ENCODE results near the gene OS9. TPM values are rescaled to one million over a fixed set of nuclear protein-coding genes. Genes with fewer than 3 reads are reported as not detected.
A peak's percentile ranks its signal among the peaks of the same experiment; 100 is the strongest.

Gene OS9
- total and polyA plus RNA-seq, 9 of the 15 experiments (the other 6 are each of a cell fraction or from before 2014, with no cell fraction given): 4.6 to 105 (median 89.5) TPM

DNA sequence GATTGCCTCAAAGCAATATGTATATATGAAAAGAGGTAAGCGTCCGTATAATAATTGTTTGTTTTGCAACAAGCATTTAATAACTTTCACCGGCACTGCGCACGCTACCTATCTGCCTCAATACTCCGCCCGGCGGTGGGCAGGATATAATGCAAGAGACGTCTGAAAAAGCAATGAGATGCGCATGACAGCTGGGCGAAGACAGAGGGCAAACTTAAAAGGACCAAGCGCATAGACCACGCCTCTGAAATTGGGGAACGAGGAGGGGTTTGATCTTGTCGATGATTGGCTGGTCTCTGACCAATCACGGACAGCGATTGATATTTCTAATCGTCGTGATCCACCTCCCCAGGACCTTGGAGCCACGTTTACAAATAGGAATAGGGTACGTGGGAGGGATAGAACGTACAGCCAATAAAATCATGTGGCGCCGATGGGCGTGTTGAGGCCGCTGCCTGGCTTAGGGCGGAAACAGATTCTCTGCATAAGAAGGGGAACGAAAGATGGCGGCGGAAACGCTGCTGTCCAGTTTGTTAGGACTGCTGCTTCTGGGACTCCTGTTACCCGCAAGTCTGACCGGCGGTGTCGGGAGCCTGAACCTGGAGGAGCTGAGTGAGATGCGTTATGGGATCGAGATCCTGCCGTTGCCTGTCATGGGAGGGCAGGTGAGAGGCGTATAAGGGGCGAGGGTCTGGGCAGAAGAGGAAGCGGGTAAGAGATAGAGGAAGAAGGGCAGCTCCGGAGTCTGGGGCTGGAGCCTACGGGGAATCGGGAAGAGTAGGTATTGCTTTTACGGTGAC is at the start of gene OS9 (continued):
- TF ChIP-seq, protein P1, sequence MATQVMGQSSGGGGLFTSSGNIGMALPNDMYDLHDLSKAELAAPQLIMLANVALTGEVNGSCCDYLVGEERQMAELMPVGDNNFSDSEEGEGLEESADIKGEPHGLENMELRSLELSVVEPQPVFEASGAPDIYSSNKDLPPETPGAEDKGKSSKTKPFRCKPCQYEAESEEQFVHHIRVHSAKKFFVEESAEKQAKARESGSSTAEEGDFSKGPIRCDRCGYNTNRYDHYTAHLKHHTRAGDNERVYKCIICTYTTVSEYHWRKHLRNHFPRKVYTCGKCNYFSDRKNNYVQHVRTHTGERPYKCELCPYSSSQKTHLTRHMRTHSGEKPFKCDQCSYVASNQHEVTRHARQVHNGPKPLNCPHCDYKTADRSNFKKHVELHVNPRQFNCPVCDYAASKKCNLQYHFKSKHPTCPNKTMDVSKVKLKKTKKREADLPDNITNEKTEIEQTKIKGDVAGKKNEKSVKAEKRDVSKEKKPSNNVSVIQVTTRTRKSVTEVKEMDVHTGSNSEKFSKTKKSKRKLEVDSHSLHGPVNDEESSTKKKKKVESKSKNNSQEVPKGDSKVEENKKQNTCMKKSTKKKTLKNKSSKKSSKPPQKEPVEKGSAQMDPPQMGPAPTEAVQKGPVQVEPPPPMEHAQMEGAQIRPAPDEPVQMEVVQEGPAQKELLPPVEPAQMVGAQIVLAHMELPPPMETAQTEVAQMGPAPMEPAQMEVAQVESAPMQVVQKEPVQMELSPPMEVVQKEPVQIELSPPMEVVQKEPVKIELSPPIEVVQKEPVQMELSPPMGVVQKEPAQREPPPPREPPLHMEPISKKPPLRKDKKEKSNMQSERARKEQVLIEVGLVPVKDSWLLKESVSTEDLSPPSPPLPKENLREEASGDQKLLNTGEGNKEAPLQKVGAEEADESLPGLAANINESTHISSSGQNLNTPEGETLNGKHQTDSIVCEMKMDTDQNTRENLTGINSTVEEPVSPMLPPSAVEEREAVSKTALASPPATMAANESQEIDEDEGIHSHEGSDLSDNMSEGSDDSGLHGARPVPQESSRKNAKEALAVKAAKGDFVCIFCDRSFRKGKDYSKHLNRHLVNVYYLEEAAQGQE (IDR thresholded peaks at IDR 0.05; ENCODE audit: borderline replicate concordance): peak; percentile 40
- TF ChIP-seq, protein P1 (CRISPR knock-in tag; IDR thresholded peaks at IDR 0.05; ENCODE audit: low read depth): peak; percentile 74; the same call in 1 of the 2 replicates
- TF ChIP-seq MAZ (CRISPR knock-in tag; conservative IDR thresholded peaks at IDR 0.05 in 1 of 2, IDR thresholded peaks at IDR 0.05 in 1 of 2) (peak in 1 of 2 experiments; percentile 53; a peak in 2 of 4 replicates), CREBBP (IDR thresholded peaks at IDR 0.05; ENCODE audit: low read depth, low read length) (no peak), ZNF76 (CRISPR knock-in tag; IDR thresholded peaks at IDR 0.05; ENCODE audit: borderline replicate concordance) (no peak), KDM1A (IDR thresholded peaks at IDR 0.05) (no peak), GATA2 (CRISPR knock-in tag; IDR thresholded peaks at IDR 0.05) (no peak), CBFA2T3 (IDR thresholded peaks at IDR 0.05) (no peak), SMARCC2 (IDR thresholded peaks at IDR 0.05; ENCODE audit: low read depth) (no peak), ZNF384 (IDR thresholded peaks at IDR 0.05; ENCODE audit: low read depth, low read length) (no peak), SMAD3 (CRISPR knock-in tag; conservative IDR thresholded peaks at IDR 0.05) (no peak), ETV1 (tag; conservative IDR thresholded peaks at IDR 0.05; ENCODE audit: low read depth) (peak; percentile 26; the same call in 1 of the 2 replicates), IFI16 (CRISPR knock-in tag; IDR thresholded peaks at IDR 0.05) (no peak), GATAD2A (IDR thresholded peaks at IDR 0.05) (0 out of 2 replicates have a peak, but pooled peaks have one; percentile 18), DDX20 (tag; IDR thresholded peaks at IDR 0.05; ENCODE audit: low read depth) (no peak)
- TF ChIP-seq, protein P2, sequence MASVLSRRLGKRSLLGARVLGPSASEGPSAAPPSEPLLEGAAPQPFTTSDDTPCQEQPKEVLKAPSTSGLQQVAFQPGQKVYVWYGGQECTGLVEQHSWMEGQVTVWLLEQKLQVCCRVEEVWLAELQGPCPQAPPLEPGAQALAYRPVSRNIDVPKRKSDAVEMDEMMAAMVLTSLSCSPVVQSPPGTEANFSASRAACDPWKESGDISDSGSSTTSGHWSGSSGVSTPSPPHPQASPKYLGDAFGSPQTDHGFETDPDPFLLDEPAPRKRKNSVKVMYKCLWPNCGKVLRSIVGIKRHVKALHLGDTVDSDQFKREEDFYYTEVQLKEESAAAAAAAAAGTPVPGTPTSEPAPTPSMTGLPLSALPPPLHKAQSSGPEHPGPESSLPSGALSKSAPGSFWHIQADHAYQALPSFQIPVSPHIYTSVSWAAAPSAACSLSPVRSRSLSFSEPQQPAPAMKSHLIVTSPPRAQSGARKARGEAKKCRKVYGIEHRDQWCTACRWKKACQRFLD (CRISPR knock-in tag; IDR thresholded peaks at IDR 0.05): no peak
- TF ChIP-seq, protein P3, sequence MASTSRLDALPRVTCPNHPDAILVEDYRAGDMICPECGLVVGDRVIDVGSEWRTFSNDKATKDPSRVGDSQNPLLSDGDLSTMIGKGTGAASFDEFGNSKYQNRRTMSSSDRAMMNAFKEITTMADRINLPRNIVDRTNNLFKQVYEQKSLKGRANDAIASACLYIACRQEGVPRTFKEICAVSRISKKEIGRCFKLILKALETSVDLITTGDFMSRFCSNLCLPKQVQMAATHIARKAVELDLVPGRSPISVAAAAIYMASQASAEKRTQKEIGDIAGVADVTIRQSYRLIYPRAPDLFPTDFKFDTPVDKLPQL (IDR thresholded peaks at IDR 0.05; ENCODE audit: extremely low read depth, insufficient read length): no peak
